ENCODE results near the gene ITSN1.

The ITSN1 gene

GRCh38 chr21:33820230-33820770 lies 178.0 kb downstream of the ITSN1 start:
- Mint-ChIP-seq H3K36me3 (no peaks in the 10 kb centered on the region), H3K4me3 (no peak overlapping the region), H3K4me1 (no peaks in the 10 kb centered on the region), H3K27ac (no peak overlapping the region), H3K9me3 (no peaks in the 10 kb centered on the region), H3K27me3 (no peaks in the 10 kb centered on the region)
- DNase-seq (ENCODE audit: low spot score in 2 of 2), result no peak
- no peak for ATAC-seq (ENCODE audit: low read depth)

GRCh38 chr21:33820798-33821197 lies 178.5 kb downstream of the ITSN1 start:
- no peak overlapping the region for H3K27ac Mint-ChIP-seq
- no peaks in the 10 kb centered on the region for H3K36me3 Mint-ChIP-seq
- H3K27me3 Mint-ChIP-seq, result no peaks in the 10 kb centered on the region
- H3K4me1 Mint-ChIP-seq, result no peaks in the 10 kb centered on the region
- ATAC-seq (ENCODE audit: low read depth) (no peak), DNase-seq (ENCODE audit: low spot score in 2 of 2) (no peak)
- no peak overlapping the region for H3K4me3 Mint-ChIP-seq
- no peaks in the 10 kb centered on the region for H3K9me3 Mint-ChIP-seq

DNA sequence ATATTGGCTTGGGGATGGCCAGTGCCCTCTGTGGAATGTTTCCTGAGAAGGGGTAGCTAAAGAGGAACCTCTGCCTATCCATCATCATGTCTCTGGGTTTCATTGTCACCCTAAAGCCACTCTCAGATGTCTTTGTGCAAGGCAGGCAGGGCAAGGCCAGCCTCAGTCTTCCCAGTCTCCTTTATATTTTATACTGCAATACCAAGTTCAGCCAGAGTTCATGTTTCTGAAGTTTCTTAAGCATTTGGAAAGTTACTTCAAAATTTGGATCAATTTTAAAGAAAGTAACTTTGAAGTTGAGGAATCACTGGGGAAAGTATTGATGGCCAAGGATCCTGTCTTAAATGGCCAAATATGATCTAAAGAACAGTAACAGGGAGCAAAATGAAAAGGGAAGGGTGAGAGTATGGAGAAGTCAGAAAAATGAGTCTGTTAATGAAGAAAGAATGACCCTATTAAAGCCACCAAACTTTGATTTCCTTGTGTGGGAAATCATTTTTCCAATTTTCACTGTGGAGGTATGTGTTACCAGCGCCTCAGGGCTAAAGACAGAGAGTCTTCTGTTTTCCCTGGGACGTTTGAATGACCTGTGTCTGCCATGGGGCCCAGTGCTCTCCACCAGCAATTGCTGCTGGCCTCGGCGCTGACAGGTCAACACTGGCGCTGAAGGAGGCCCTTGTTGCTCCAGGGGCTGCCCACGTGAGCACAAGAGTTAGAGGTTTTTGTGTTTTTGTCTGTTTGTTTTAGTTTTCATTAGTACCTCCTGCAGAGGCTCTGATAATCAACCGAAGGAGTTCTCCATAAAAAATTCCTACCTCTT lies 179.4 kb downstream of the ITSN1 start:
- no peaks in the 10 kb centered on the region for H3K4me1 Mint-ChIP-seq
- ATAC-seq (ENCODE audit: low read depth) (no peak), DNase-seq (ENCODE audit: low spot score in 2 of 2) (no peak)
- H3K36me3 Mint-ChIP-seq, result no peaks in the 10 kb centered on the region
- no peak overlapping the region for H3K27ac Mint-ChIP-seq
- H3K9me3 Mint-ChIP-seq, result no peaks in the 10 kb centered on the region
- no peak overlapping the region for H3K4me3 Mint-ChIP-seq
- H3K27me3 Mint-ChIP-seq, result no peaks in the 10 kb centered on the region

DNA sequence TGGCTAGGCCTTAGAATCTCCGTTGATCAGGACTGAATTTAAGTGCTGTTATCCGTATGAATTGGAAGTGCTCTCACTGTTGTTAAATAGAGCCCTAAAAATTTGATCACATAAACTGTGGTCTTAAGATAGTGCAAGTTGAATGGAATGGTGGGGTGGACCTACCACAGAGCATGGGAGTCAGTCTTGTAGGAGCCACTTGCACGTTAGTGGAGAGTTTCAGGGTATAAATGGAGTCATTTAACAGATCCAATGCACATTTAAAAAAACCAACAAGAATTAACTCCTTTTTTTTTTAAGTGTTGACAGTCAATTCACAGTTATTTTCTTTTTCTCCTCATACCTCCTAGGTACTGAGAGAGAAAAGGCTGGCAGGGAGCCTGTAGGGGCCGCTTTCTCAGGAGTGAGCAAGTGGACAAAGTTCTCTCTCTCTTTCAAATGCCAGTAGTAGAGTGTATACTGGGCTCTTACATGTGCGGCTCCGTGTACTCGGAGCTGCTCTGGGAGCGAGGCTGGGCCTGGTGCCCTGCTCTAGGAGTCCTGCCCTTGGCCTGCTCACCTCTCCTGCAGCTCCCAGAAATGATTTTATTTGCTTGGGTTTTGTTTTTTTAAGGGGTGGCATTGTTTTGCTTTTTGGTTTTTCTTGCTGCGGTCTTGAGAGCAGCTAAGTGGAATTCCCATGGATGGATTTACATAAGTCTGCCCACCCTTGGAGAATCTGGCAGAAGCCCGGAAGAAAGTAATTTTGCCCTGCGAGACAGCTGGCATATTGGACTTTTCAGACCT lies 182.0 kb downstream of the ITSN1 start:
- Mint-ChIP-seq H3K4me1 (no peaks in the 10 kb centered on the region), H3K27me3 (peaks cover 4% of the 10 kb centered on the region), H3K4me3 (no peak overlapping the region), H3K36me3 (peaks cover 2% of the 10 kb centered on the region), H3K27ac (no peak overlapping the region), H3K9me3 (no peaks in the 10 kb centered on the region)
- DNase-seq (ENCODE audit: low spot score in 2 of 2) (no peak), ATAC-seq (ENCODE audit: low read depth) (no peak)

GRCh38 chr21:33825419-33825818 lies 183.1 kb downstream of the ITSN1 start:
- Mint-ChIP-seq H3K27ac (no peak overlapping the region), H3K36me3 (peaks cover 2% of the 10 kb centered on the region), H3K4me3 (no peak overlapping the region), H3K4me1 (no peaks in the 10 kb centered on the region), H3K9me3 (no peaks in the 10 kb centered on the region), H3K27me3 (peaks cover 4% of the 10 kb centered on the region)
- no peak for ATAC-seq (ENCODE audit: low read depth)
- DNase-seq (ENCODE audit: low spot score in 2 of 2), result no peak

- H3K9me3 Mint-ChIP-seq, result no peaks in the 10 kb centered on the region
- no peak overlapping the region for H3K27ac Mint-ChIP-seq
- H3K36me3 Mint-ChIP-seq, result peaks cover 2% of the 10 kb centered on the region
- DNase-seq (ENCODE audit: low spot score in 2 of 2) (no peak), ATAC-seq (ENCODE audit: low read depth) (no peak)
- H3K4me1 Mint-ChIP-seq, result no peaks in the 10 kb centered on the region
- H3K4me3 Mint-ChIP-seq, result no peak overlapping the region
- peaks cover 4% of the 10 kb centered on the region for H3K27me3 Mint-ChIP-seq
Observed at GRCh38 chr21:33825915-33826314, 183.6 kb downstream of the ITSN1 start.

DNA sequence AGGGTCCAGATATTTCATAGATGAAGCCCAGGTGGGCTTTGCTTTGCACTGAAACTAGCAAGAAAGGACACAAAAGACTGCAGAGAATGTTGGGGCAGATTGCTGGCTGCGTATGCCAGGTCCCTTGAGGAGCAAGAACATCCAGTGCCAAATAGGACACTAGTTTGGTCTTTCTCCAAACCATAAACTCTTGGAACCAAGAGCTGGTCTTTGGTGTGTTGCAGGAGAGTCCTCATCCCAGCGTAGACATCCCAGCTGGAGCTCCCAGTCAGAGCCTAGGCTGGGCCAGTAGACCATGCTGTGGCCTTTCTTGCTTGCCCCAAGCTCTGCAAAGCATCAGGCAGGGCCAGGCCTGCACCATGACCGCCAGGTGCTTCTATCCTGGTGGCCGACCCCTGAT lies 185.8 kb downstream of the ITSN1 start:
- Mint-ChIP-seq H3K36me3 (peaks cover 2% of the 10 kb centered on the region), H3K27me3 (peaks cover 4% of the 10 kb centered on the region), H3K27ac (no peak overlapping the region), H3K4me3 (no peak overlapping the region), H3K9me3 (no peaks in the 10 kb centered on the region), H3K4me1 (no peaks in the 10 kb centered on the region)
- no peak for DNase-seq (ENCODE audit: low spot score in 2 of 2)
- no peak for ATAC-seq (ENCODE audit: low read depth)

GRCh38 chr21:33828577-33828976 lies 186.3 kb downstream of the ITSN1 start:
- Mint-ChIP-seq H3K4me1 (no peaks in the 10 kb centered on the region), H3K36me3 (peaks cover 2% of the 10 kb centered on the region), H3K4me3 (no peak overlapping the region), H3K27ac (no peak overlapping the region), H3K9me3 (no peaks in the 10 kb centered on the region), H3K27me3 (peaks cover 4% of the 10 kb centered on the region)
- ATAC-seq (ENCODE audit: low read depth) (no peak), DNase-seq (ENCODE audit: low spot score in 2 of 2) (no peak)

DNA sequence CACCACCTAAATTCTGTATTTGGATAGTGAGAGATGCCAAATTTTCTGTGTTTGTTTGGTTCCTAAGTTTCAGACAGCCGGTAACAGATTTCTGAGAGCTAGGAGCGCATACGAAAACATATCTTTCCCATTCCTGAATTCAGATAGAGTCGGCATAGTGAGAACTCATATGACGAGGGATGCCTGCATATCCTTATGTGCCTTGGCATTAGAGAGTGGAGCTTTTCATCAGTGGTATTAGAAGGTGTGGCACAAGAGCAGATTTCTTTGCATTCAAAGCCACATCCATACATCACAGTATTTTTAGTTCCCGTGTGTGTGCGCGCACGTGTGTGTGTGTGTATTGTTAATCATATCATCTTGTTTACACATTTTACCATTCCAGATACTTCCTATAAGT lies 187.5 kb downstream of the ITSN1 start:
- Mint-ChIP-seq H3K9me3 (no peaks in the 10 kb centered on the region), H3K4me3 (no peak overlapping the region), H3K27me3 (peaks cover 4% of the 10 kb centered on the region), H3K4me1 (no peaks in the 10 kb centered on the region), H3K27ac (no peak overlapping the region), H3K36me3 (peaks cover 2% of the 10 kb centered on the region)
- ATAC-seq (ENCODE audit: low read depth) (no peak), DNase-seq (ENCODE audit: low spot score in 2 of 2) (no peak)

GRCh38 chr21:33831962-33832659 lies 189.8 kb downstream of the ITSN1 start:
- Mint-ChIP-seq H3K9me3 (no peaks in the 10 kb centered on the region), H3K4me3 (no peak overlapping the region), H3K27ac (no peak overlapping the region), H3K36me3 (peaks cover 2% of the 10 kb centered on the region), H3K27me3 (peaks cover 4% of the 10 kb centered on the region), H3K4me1 (no peaks in the 10 kb centered on the region)
- ATAC-seq (ENCODE audit: low read depth) (no peak), DNase-seq (ENCODE audit: low spot score in 2 of 2) (no peak)

DNA sequence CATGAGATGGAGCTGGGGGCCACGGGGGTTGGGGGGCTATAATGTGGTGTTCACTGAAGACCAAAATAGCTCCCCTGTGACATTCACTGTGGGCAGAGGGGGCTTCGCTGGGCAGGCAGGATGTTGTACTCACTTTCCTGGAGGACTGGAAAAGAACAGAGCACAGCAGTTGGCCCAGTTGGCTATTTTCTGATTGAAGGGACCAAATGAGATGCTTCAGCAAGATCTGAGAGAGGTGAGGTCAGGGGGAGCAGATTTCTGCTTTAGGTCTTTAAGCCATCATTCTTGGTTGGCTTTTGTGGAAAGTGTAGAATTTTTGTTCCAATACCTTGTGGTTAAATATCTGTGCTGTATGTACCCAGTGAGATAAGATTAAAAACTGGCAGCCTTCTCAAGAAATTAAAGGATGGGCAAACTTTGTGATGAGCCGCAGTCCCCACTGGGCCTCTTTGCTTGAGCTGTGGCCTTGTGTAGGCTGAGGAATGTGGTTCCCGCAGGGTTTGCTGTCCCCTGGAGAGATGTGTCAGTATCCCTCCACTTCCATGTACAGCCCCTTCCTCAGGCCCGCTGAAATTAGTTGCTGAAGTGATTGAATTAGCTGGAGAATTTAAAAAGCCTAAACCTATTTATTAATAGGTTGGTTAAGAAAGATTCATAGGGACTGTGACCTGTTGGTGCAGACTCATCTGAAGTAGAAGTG lies 192.7 kb downstream of the ITSN1 start:
- peaks cover 2% of the 10 kb centered on the region for H3K27me3 Mint-ChIP-seq
- no peaks in the 10 kb centered on the region for H3K36me3 Mint-ChIP-seq
- H3K27ac Mint-ChIP-seq, result no peak overlapping the region
- DNase-seq (ENCODE audit: low spot score in 2 of 2) (no peak), ATAC-seq (ENCODE audit: low read depth) (no peak)
- no peaks in the 10 kb centered on the region for H3K4me1 Mint-ChIP-seq
- no peaks in the 10 kb centered on the region for H3K9me3 Mint-ChIP-seq
- H3K4me3 Mint-ChIP-seq, result no peak overlapping the region

- H3K27me3 Mint-ChIP-seq, result peaks cover 2% of the 10 kb centered on the region
- no peak for ATAC-seq (ENCODE audit: low read depth)
- no peak for DNase-seq (ENCODE audit: low spot score in 2 of 2)
- no peak overlapping the region for H3K27ac Mint-ChIP-seq
- H3K4me3 Mint-ChIP-seq, result no peak overlapping the region
- H3K9me3 Mint-ChIP-seq, result no peaks in the 10 kb centered on the region
- no peaks in the 10 kb centered on the region for H3K4me1 Mint-ChIP-seq
- no peaks in the 10 kb centered on the region for H3K36me3 Mint-ChIP-seq
Observed at GRCh38 chr21:33835920-33836319, 193.6 kb downstream of the ITSN1 start.

GRCh38 chr21:33836408-33836807 lies 194.1 kb downstream of the ITSN1 start:
- DNase-seq (ENCODE audit: low spot score in 2 of 2), result no peak
- Mint-ChIP-seq H3K27me3 (peaks cover 2% of the 10 kb centered on the region), H3K27ac (no peak overlapping the region), H3K4me1 (no peaks in the 10 kb centered on the region), H3K4me3 (no peak overlapping the region), H3K36me3 (no peaks in the 10 kb centered on the region), H3K9me3 (no peaks in the 10 kb centered on the region)
- ATAC-seq (ENCODE audit: low read depth), result no peak
